Activated T-helper 9 cell treated with anti-CD3 and anti-CD28 coated beads, Interleukin-2, amount 50 U/mL, for 16 hours (primary cell): ENCODE measurements around the gene FOXP1.
A peak's percentile ranks its signal among the peaks of the same experiment; 100 is the strongest.

Source experiments
- DNase-seq: peaks from one replicate; pipeline ENCODE4 v3.0.0-alpha.2; 2020; ENCODE audit warnings: low read depth

Gene FOXP1

DNA sequence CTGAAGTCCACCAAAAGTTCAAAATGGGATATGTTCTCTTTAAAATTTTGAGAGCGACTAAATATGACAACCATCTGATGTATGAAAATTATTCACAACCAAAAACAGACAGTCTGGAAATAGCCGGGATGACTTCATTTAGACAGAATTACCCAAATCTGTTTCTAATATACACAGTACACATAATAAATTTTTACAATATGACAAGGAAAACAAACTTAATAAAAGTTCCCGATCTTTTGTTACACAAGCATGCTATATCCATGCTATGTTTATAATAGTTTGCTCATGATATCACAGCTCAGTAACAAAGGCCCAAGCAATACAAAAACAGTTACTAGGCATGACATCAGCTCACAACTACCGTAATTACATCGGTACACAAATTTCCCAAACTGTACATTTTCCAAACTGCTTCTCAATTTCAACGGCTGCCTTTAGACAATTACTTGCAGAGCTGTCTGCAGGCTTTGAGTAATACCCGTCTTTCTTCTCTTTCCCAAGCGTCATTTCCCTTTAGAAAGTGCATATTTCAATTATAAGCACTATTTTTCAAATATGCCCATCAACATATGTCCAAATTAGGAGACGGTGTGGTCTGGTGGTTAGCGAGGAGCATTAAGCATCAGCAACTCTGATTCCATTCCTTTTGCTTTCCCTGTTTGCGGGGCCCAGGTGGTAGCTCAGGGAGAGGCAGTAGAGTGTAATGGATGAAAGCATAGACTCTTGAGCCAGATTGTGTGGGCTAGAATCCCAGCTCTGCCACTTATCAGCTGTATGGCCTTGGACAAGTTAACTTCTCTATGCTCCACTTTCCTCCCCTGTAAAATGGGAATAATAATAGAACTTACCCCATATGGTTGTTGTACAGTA is 481.2 kb downstream of the FOXP1 start:
- DNase-seq = no peak

DNA sequence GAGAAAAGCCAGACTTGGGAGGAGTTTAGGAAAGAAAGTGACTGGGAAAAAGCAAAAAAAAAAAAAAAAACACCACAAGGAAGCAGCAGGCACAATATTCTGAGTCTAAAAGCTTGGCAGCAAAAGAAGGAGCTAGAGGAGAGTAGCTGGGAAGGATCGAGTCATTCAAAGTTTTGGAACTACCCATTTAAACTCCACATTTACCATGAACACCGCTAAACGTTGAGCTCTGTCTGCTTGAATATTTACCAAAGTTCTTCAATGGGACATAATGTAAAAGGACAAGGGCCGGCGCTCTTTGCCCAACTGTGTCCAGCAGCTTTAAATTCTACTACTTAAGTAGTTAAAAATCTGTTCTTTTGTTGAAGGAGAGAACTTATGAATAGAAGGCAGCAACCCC is 481.9 kb downstream of the FOXP1 start:
- DNase-seq = no peak

DNA sequence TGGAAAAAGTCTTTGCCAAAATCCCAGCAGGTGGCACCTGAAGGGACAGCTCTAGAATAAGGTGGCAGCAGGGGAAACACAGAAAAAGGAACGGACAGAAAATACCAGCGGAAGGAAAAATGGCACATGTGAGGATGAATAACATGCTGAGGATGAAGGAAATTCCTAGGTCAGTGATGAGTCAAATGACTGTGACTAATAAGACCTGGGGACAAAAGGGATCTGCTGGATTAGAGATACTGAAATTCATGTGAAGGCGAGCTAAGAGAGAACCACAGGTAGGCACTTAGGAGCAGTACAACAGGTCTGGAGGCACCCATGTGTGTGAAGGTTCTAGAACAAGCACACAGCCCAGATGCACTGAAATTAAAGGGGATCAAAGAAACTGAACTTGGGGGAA is 482.5 kb downstream of the FOXP1 start:
- DNase-seq = no peak

DNA sequence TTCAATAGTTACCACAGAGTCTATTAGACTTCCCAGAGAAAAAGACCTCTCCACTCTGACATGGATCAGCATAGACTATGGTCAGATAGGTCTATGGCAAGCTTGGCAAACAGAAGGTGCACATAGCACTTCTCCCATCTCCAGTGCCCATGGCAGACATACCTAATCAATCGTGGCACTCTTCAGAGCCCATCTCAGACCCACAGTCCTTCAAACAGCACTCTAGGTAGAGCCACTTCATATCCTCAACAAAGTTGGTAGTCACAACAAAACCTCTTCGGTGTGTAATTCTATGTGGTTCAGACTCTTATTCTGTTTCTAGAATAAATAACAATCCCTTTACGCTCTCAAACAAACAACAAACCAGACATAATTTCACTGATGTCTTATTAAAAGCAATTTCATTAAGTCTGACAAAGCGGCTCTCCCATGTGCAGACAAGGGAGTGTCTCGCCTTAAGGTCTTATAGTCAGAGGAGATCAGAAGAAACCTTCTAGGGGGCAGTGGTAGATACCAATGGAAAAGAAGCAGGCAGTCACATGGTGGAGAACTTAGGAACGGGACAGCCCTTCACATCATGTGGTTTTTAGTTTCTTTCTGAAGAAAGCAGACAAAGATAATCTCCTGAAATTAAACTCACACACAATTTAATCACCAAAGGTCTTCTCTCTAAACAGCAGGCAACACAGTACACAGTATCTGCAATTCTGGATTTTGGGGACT is 483.4 kb downstream of the FOXP1 start:
- no peak for DNase-seq

DNA sequence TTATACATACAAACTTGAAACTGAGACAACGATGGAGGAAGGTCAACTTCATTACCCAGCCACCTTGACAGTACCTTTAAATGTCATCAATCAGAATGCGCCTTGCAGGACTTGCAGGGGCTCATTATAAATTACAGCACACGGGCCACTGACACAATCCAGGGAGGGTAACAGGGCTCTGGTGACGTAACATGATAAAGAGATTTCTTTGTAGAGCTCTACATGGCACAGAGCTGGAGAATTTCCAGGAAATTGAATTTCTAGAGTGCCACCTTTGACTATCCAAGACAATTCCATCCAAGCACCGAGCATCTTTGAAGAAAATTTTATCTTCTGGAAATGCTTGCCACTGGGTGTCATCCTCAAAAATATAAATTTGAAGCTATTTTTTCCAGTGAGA is 486.0 kb downstream of the FOXP1 start:
- DNase-seq = no peak

- no peak for DNase-seq
Measured at GRCh38 chr3:71095511-71096291, 487.8 kb downstream of the FOXP1 start.

GRCh38 chr3:71094658-71095209 is 488.8 kb downstream of the FOXP1 start:
- no peak for DNase-seq

GRCh38 chr3:71092665-71093064 is 490.9 kb downstream of the FOXP1 start:
- DNase-seq = no peak

DNA sequence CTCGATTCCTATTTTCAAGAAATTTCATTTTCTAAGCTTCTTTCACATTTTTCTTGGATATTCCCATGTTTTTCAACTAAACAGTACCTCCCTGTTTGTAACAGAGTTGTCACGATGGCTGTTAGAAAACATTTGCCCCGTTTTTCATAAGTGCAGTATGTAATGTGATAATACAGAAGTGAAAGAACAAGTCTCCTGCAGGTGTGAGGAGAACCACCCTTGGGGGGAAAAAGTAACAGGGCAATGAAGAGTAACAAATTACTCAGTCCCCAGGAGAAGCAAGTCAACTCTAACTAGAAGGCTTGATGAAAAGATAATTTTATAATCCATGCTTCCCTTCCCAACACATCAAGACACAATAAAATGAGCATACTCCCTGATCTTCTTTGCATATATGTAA is 493.3 kb downstream of the FOXP1 start:
- DNase-seq = no peak

- DNase-seq = no peak
Measured at GRCh38 chr3:71089271-71089847, 494.2 kb downstream of the FOXP1 start.

DNA sequence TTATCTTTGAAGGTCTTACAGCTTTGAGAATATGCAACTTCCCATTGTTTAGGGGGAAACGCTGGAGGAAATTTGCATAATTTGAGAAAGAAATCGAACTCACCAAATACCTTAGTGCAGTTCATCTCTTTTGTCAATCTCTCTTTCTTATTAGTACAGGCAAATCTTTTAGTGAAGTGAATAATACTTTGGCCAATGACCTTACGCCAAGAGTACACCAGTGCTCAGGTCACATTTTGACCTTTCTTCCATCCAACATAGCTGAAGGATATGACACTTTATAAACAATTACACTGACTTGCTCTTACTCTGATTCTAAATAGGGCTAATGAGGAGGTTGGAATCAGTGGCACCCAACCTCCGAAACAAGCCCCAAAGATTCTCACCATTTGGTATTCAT is 494.8 kb downstream of the FOXP1 start:
- no peak for DNase-seq

DNA sequence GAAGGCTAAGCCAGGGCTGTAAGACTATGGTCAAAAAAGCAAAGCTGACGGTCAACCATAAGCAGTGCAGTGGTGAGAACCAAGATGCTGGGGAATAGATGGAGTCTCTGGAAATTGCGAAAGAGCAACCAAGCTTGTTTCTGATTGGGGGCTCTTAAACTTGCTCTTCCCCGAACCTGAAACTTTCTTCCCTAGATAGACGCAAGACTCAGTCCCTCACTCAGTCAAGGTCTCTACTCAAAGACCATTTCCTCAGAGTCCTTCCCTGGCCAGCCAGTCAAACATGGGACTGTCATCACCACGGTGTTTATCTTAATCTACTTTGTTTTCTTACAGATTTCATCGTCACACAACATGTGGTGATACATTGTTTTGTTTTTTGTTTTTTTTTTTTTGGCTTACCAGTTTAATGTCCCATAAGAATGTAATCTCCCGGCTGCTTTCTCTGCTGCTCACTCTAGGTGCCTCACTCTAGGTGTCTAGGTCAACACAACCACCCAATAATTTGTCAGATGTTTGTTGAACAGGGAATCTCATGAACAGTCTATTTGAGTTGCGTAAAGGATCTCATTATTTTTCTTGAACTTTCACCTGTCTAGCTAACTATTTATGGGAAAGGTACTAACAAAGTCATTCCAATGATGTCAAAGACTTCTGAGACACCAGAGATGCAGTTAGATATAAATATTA is 495.4 kb downstream of the FOXP1 start:
- no peak for DNase-seq

DNA sequence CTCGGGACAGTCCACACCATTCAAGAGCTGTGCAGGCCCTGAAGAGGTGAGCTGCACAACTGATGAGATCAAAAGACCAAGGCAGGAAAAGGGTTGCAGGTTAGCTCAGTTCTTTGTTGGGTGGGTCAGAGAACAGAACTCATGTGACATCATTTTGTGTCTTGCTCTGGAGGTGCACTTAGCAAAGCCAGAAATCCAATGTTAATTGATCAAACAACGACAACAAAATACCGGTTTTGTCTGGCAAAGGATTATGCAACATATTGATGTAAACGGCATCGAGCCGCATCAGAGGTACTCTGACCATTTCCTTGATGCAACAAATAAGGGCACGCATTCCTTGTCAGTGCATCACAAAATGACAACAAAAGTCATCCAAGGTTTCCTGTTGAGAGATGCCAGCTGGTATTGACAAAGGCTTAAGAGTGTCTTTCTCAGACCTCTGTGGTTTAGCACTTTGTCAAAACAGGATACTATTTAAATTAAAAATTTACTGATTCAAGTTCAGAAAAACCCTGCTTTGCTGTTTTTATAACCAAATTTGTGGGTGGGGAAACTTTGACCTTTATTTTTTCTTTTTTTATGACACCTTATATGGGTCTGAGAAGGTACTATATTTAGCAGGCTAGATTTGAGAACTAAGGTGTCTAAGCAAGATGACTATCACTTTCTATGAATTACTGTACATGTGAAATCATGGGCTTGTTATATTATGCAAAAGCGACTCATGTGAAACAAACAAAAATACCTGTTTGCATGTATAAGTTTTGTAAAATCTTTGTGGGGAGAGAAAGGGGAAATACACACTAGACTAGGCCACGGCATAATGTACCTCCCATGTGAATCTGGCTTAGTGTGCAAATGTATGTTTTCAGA is 496.1 kb downstream of the FOXP1 start:
- DNase-seq = peak; percentile 25

GRCh38 chr3:71086777-71087142 is 496.8 kb downstream of the FOXP1 start:
- DNase-seq = no peak

- DNase-seq = peak; percentile 20
Measured at GRCh38 chr3:71083726-71084131, 499.8 kb downstream of the FOXP1 start.

GRCh38 chr3:71082833-71083232 is 500.7 kb downstream of the FOXP1 start:
- DNase-seq = no peak

GRCh38 chr3:71080517-71081083 is 502.9 kb downstream of the FOXP1 start:
- no peak for DNase-seq

GRCh38 chr3:71078723-71079525 is 504.6 kb downstream of the FOXP1 start:
- DNase-seq = no peak

DNA sequence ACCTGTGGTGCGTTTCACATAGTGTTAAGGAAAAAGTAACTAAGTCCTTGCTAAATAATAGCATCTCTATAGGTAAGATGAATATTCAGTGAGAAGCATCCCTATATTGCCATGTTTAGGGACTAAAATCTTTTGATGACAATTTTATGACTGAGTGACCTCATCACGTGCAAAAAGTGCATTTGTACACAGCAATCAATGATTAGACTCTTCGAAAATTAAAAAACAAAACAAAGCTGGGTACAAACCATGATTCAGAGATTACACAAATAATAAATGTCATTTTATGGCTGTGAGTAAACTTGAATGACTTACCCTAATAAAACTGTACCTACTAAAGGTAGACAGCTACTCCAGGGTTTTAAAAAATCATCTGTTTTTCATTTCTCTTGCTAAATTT is 505.3 kb downstream of the FOXP1 start:
- no peak for DNase-seq
